Myometrial cell (primary cell): ENCODE data around the gene IRF9. TPM values are rescaled to one million over a fixed set of nuclear protein-coding genes. Genes with fewer than 3 reads are reported as not detected.

Experiments
- total RNA-seq: library from RNA; depleted of rRNA; stranded (reverse); fragments of >200 nt; gene quantifications from 2 replicates; pipeline ENCODE4 v1.2.3, GENCODE V29; 2015

Gene IRF9, protein sequence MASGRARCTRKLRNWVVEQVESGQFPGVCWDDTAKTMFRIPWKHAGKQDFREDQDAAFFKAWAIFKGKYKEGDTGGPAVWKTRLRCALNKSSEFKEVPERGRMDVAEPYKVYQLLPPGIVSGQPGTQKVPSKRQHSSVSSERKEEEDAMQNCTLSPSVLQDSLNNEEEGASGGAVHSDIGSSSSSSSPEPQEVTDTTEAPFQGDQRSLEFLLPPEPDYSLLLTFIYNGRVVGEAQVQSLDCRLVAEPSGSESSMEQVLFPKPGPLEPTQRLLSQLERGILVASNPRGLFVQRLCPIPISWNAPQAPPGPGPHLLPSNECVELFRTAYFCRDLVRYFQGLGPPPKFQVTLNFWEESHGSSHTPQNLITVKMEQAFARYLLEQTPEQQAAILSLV
- total RNA-seq = 66.8 and 80.4 TPM in 2 replicates

DNA sequence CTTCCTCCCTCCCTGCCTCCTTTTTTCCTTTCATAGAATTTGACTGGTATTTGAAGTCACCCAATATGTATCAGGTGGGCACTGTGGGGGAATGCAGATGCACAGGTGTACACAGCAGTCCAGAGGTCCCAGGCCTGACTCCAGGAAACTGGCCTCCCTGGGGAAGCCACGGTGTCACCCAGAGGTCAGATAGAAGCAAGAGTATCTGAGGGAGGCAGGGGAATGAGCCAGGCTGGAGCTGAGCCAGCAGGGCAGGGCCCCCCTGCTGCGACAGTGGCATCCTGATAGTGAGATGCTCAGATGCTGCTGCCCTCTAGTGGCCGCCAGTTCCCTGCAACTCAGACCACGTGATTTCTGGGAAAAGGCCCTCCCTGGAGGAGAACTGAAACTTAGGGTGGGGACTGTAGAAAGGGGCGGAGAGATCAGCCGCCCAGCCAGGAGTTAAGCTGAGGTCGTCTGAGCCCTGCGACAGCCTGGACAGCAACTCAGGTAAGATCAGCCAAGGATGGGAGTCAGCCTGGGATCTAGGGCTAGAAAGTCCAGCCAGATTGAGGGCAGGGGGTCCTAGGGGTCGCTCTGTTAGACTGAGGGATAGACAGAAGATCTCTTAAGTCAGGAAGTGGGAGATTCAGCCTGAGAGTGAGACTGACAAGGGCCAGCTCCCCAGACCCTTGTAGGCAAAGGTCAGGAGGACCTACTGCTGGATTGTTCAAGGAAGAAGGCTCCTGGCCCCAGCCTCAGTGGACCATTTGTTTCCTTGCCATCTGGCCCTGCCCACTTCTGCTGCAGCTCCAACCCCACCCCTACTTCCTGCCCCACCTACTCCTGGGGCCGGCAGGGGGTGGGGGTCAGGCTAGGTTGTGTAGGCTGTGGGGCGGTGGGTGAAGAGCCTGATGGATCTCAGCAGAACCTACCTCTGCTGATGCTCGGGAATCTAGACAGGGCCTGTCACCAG lies at the start of gene IRF9:
TSS of gene IRF9 (plus strand) at position 416 of the 955 bp plus-strand sequence. CDS start 880 bp downstream, outside the sequence.

GRCh38 chr14:24114532-24115421 lies 46.3 kb upstream of the IRF9 start, which contains the start of the genes DCAF11 and NRL:
TSS of gene DCAF11 (plus strand) at chr14:24114777. CDS start at chr14:24115595, 818 bp downstream.
TSS of gene NRL (minus strand) at chr14:24114949. CDS start at chr14:24082848, 32,101 bp downstream.

DNA sequence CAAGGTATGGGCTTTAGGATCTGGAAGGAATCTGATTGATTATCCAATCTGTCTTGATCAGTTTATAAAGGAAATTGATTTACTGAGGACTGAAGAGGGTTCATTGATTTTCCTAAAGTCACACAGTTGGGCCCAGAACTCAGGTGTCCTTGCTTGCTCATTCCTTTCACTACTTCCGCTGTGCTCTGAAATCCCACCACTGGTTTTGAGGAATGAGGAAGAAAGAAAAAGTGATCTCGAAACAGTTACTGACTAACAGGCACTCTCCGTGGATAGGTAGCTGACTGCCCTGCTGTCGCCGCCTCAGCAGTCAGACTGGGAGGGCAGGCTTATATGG lies 30.7 kb upstream of the IRF9 start, which contains the start of gene FITM1:
TSS of gene FITM1 (plus strand) at position 280 of the 337 bp plus-strand sequence. CDS start 905 bp downstream, outside the sequence.

GRCh38 chr14:24135834-24136683 lies 25.0 kb upstream of the IRF9 start, which contains the start of gene PSME1:
TSS of gene PSME1 (plus strand) at chr14:24136194. CDS start at chr14:24136263, 69 bp downstream.

GRCh38 chr14:24141097-24141880 lies 19.8 kb upstream of the IRF9 start, which contains the start of gene EMC9:
TSS of gene EMC9 (minus strand) at chr14:24141591. CDS start at chr14:24141304, 287 bp downstream.

GRCh38 chr14:24146453-24146977 lies 14.6 kb upstream of the IRF9 start, which contains the start of gene PSME2:
TSS of gene PSME2 (minus strand) at chr14:24146610. CDS start at chr14:24146581, 29 bp downstream.

GRCh38 chr14:24146978-24147760 lies 13.9 kb upstream of the IRF9 start, which contains the start of gene RNF31:
TSS of gene RNF31 (plus strand) at chr14:24147498. CDS start at chr14:24147699, 201 bp downstream.

GRCh38 chr14:24171422-24172260 lies 10.6 kb downstream of the IRF9 start, which contains the start of gene REC8:
TSS of gene REC8 (plus strand) at chr14:24172080. CDS start at chr14:24172553, 473 bp downstream.

DNA sequence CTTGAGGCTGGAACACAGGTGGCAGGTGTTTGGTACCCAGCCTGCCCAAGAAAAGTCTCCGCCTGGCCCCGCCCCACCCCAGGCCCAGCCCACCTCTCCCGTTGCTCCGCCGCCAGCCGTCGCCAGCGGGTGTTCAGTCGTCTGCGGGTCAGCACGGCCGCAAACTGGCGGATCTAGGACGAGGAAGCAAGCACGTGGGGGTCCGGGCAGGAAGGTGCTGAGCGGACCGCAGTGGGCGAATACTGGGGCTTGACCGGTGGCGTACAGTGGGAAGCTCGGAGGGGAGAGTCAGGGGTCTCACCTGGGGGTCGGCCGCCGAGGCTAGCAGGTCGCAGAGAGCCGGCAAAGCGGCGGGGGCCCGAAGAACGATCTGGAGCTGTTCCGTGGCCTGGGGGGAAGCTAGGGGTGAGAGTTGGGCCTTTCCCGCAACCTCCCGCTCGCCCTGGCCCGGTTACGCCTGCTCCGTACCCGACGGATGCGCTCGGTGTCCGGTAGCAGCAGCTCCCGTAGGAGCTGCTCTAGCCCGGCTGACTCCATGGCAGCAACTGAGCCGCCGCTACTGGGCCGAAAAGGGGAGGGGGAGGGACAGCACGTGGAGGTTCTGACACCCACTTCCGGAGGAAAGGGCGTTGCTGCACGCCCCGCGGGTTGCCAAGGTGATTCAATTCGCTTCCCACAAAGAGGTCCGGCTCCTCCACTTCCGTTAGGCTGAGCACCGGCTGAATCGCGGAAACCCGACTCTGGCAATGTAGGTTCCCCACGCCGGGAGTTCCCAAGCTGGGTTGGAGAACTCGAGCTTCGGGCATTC lies 27.4 kb downstream of the IRF9 start, which contains the start of gene IPO4:
TSS of gene IPO4 (minus strand) at position 566 of the 808 bp plus-strand sequence. CDS start at position 537, 29 bp downstream.

DNA sequence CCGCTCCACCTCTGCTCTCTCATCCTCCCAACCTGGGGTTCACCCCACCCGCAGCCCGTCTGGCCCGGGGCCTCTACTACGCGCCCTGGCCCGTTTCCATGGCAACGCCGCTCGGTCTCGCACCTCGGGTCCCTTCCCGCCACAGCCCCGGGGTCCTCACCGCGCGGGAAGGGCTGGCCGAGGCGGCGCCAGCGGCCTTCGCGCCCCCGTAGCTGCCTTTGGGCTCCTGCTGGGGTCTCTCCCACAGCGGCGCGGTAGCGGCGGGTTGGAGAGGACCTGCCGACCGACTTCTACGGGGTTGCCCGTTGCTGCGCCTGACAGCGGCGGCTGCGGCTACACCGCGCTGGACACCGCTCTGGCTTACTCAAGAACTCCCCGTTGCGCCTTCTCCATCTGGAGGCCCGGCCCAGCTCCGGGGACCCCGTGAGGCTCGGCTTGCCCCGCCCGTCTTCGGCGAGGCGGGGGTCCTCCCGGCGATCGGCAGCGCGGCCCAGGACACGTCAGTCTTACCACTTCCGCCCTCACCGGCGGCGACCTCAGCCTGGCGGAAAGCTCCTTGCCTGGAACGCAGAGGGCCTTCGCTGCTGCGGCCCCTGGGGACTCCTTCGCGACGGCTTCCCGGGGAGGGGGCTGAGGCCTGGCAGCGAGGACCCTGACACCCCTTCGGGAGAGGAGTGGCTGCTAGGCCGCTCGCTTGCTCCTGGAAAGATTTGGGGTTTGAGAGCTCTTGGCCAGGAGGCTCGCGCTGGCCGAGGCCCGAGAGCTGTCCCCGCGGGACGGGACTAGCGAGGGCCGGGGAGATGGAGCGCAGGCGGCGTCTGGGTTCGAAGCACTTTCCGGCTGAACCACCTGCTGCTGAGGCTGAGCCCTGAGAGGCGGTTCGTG lies 34.4 kb downstream of the IRF9 start, which contains the start of gene TM9SF1:
TSS of gene TM9SF1 (minus strand) at position 256 of the 885 bp plus-strand sequence. CDS start 422 bp downstream, outside the sequence.

DNA sequence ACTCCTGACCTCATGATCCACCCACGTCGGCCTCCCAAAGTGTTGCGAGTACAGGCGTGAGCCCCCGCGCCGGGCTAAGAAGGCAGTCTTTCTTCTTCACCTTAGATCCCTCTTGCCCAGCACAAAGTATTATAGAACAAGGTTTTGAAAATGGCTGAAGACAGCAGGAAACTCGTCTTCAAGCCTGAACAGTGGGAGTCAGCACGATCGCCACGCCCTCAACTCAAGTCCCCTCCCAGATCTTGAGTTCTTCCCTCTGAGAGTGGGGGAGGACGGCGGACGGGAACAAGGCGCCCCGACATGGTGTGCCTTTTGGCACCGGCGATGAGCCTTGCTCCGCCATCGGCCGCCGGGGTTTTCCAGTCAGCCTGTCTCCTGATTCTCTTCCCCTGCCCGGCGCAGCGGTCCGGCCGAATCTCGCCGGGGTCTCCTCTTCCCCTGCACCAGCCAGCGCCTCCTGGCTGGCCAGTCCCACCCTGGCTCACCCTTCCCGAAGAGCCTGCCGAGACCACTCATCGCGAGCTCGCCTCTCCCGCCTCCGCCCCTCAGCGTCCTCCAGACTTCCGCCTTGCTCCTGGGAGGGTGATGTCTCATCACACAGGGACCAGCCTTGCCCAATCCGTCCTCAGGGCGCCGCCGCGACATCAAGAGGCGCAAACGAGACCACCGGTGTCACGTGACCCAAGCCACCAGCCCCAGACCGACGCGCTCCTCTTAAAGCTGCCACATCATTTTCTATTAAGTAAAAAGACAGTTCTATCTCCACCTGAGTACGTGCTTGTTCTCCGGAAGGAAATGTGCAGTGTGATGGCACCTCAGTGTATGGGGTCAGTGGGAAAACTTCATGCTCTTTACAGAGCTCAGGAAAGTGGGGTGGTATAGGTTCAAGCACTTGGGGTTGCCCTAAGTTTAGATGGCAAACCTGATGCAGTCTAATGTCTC lies 52.1 kb downstream of the IRF9 start, which contains the start of gene CHMP4A:
TSS of gene CHMP4A (minus strand) at position 565 of the 942 bp plus-strand sequence. CDS start at position 516, 49 bp downstream.

GRCh38 chr14:24215495-24216344 lies 54.7 kb downstream of the IRF9 start, which contains the start of gene MDP1:
TSS of gene MDP1 (minus strand) at chr14:24216066. CDS start at chr14:24215955, 111 bp downstream.

